HUES64 (cell line): ENCODE data around the gene VPS8. TPM values are rescaled to one million over a fixed set of nuclear protein-coding genes. Genes with fewer than 3 reads are reported as not detected.

ENCODE experiments used
- H3K27ac ChIP-seq: 2 replicates; pipeline ENCODE4 v1.7.0; 2013; ENCODE audit warnings: low read depth, low read length, inconsistent platforms
- H3K27me3 ChIP-seq: 2 replicates; pipeline ENCODE4 v1.6.1; 2013; ENCODE audit warnings: mild to moderate bottlenecking, low read length; ENCODE audit not compliant: insufficient read depth
- H3K36me3 ChIP-seq: 2 replicates; pipeline ENCODE4 v1.6.1; 2013; ENCODE audit warnings: mild to moderate bottlenecking, low read length; ENCODE audit not compliant: insufficient read depth
- H3K4me1 ChIP-seq: 2 replicates; pipeline ENCODE4 v1.6.1; 2013; ENCODE audit warnings: mild to moderate bottlenecking, low read length, moderate library complexity; ENCODE audit not compliant: insufficient read depth
- H3K4me3 ChIP-seq: 2 replicates; pipeline ENCODE4 v1.5.1; 2013; ENCODE audit warnings: mild to moderate bottlenecking, low read length, moderate library complexity
- H3K9ac ChIP-seq: 2 replicates; pipeline ENCODE4 v1.6.1; 2013; ENCODE audit warnings: mild to moderate bottlenecking, low read depth, low read length
- H3K9me3 ChIP-seq: 2 replicates; pipeline ENCODE4 v1.6.1; 2013; ENCODE audit warnings: low read depth, low read length; ENCODE audit not compliant: insufficient read depth
- WGBS: fragments of 150-250, 120-280 bp; methylation state at CpG from one replicate; pipeline ENCODE4 v1.1.7; 2013; ENCODE audit warnings: missing lambda C conversion rate; 5-methylcytosine and 5-hydroxymethylcytosine counted together
- polyA plus RNA-seq, 2 experiments: library from polyadenylated mRNA; stranded (reverse); fragments of 50-300 nt; gene quantifications; one replicate each; pipeline ENCODE4 v1.2.3, GENCODE V29; 2013

VPS8 gene
- polyA plus RNA-seq (2013, experiment 1 of 2) = 21.0 TPM
- 21.7 TPM for polyA plus RNA-seq (2013, experiment 2 of 2)

GRCh38 chr3:184811999-184812661, at the start of gene VPS8:
Gene VPS8 (plus strand): TSS chr3:184812166. CDS start chr3:184824633, 12,467 bp downstream.
- Histone ChIP-seq H3K9ac (peak within 1 kb of the TSS; percentile 69), H3K9me3 (no peaks in the 10 kb centered on the region), H3K4me1 (peaks cover 4% of the 10 kb centered on the region), H3K36me3 (no peaks in the 10 kb centered on the region), H3K27me3 (peaks cover 8% of the 10 kb centered on the region; the same call in 1 of the 2 replicates), H3K27ac (no peak within 1 kb of the TSS), H3K4me3 (peak within 1 kb of the TSS; percentile 88)
- under 1% methylated on average over 50 of the region's 50 CpGs for WGBS

- Histone ChIP-seq H3K27ac (no peak overlapping the region), H3K36me3 (no peaks in the 10 kb centered on the region), H3K4me1 (no peaks in the 10 kb centered on the region; the same call in 1 of the 2 replicates), H3K9me3 (no peaks in the 10 kb centered on the region), H3K4me3 (no peak overlapping the region), H3K27me3 (no peaks in the 10 kb centered on the region), H3K9ac (no peak overlapping the region)
- 94% methylated on average over 3 of the region's 4 CpGs for WGBS
Observed at GRCh38 chr3:184764191-184764590, 47.8 kb upstream of the VPS8 start.

- no peak overlapping the region for H3K4me3 ChIP-seq
- WGBS = 86% methylated on average over 8 of the region's 10 CpGs
- no peaks in the 10 kb centered on the region for H3K9me3 ChIP-seq
- no peak overlapping the region for H3K9ac ChIP-seq
- no peaks in the 10 kb centered on the region for H3K36me3 ChIP-seq
- H3K27ac ChIP-seq = no peak overlapping the region
- no peaks in the 10 kb centered on the region for H3K27me3 ChIP-seq
- peaks cover 6% of the 10 kb centered on the region; the same call in 1 of the 2 replicates for H3K4me1 ChIP-seq
Observed at GRCh38 chr3:184765047-184765729, 46.8 kb upstream of the VPS8 start.

- WGBS = 96% methylated on average over 7 of the region's 7 CpGs
- H3K27ac ChIP-seq = no peak overlapping the region
- no peaks in the 10 kb centered on the region for H3K36me3 ChIP-seq
- H3K4me1 ChIP-seq = 0 out of 2 replicates have a peak, but pooled peaks cover 6% of the 10 kb centered on the region
- H3K9me3 ChIP-seq = no peaks in the 10 kb centered on the region
- H3K9ac ChIP-seq = no peak overlapping the region
- H3K27me3 ChIP-seq = no peaks in the 10 kb centered on the region
- no peak overlapping the region for H3K4me3 ChIP-seq
Observed at GRCh38 chr3:184765730-184766074, 46.3 kb upstream of the VPS8 start.

- H3K36me3 ChIP-seq = no peaks in the 10 kb centered on the region
- no peaks in the 10 kb centered on the region for H3K27me3 ChIP-seq
- H3K27ac ChIP-seq = no peak overlapping the region
- H3K9ac ChIP-seq = no peak overlapping the region
- WGBS = 93% methylated on average over 4 of the region's 4 CpGs
- H3K4me1 ChIP-seq = 0 out of 2 replicates have a peak, but pooled peaks cover 6% of the 10 kb centered on the region
- H3K9me3 ChIP-seq = no peaks in the 10 kb centered on the region
- no peak overlapping the region for H3K4me3 ChIP-seq
Observed at GRCh38 chr3:184766555-184767261, 45.3 kb upstream of the VPS8 start.

- Histone ChIP-seq H3K27ac (no peak overlapping the region), H3K27me3 (no peaks in the 10 kb centered on the region), H3K9me3 (no peaks in the 10 kb centered on the region), H3K36me3 (no peaks in the 10 kb centered on the region), H3K4me1 (0 out of 2 replicates have a peak, but pooled peaks cover 6% of the 10 kb centered on the region), H3K4me3 (no peak overlapping the region), H3K9ac (no peak overlapping the region)
- WGBS = 92% methylated on average over 12 of the region's 12 CpGs
Observed at GRCh38 chr3:184767377-184767776, 44.6 kb upstream of the VPS8 start.

- Histone ChIP-seq H3K9ac (no peak overlapping the region), H3K36me3 (no peaks in the 10 kb centered on the region), H3K9me3 (no peaks in the 10 kb centered on the region), H3K27ac (no peak overlapping the region), H3K27me3 (no peaks in the 10 kb centered on the region), H3K4me1 (0 out of 2 replicates have a peak, but pooled peaks cover 6% of the 10 kb centered on the region), H3K4me3 (no peak overlapping the region)
- WGBS = 83% methylated on average over 26 of the region's 26 CpGs
Observed at GRCh38 chr3:184769382-184770170, 42.4 kb upstream of the VPS8 start.

- no peaks in the 10 kb centered on the region for H3K9me3 ChIP-seq
- no peak overlapping the region for H3K9ac ChIP-seq
- H3K27ac ChIP-seq = no peak overlapping the region
- H3K27me3 ChIP-seq = peaks cover under 1% of the 10 kb centered on the region; the same call in 1 of the 2 replicates
- no peak overlapping the region for H3K4me3 ChIP-seq
- 0 out of 2 replicates have a peak, but pooled peaks cover 6% of the 10 kb centered on the region for H3K4me1 ChIP-seq
- WGBS = 95% methylated on average over 12 of the region's 12 CpGs
- no peaks in the 10 kb centered on the region for H3K36me3 ChIP-seq
Observed at GRCh38 chr3:184770541-184770940, 41.4 kb upstream of the VPS8 start.

- H3K27me3 ChIP-seq = peaks cover 5% of the 10 kb centered on the region; the same call in 1 of the 2 replicates
Observed at GRCh38 chr3:184771301-184772127, 40.5 kb upstream of the VPS8 start.

GRCh38 chr3:184772667-184773272, 39.2 kb upstream of the VPS8 start:
- Histone ChIP-seq H3K36me3 (no peaks in the 10 kb centered on the region), H3K4me1 (peaks cover 14% of the 10 kb centered on the region), H3K27me3 (peaks cover 5% of the 10 kb centered on the region; the same call in 1 of the 2 replicates), H3K9me3 (no peaks in the 10 kb centered on the region), H3K9ac (no peak overlapping the region), H3K27ac (no peak overlapping the region), H3K4me3 (no peak overlapping the region)
- WGBS = 86% methylated on average over 8 of the region's 8 CpGs

More at GRCh38 chr3:184771301-184772127, 40.5 kb upstream of the VPS8 start:
- Histone ChIP-seq H3K4me3 (no peak overlapping the region), H3K9me3 (no peaks in the 10 kb centered on the region), H3K4me1 (peaks cover 14% of the 10 kb centered on the region), H3K9ac (no peak overlapping the region), H3K36me3 (no peaks in the 10 kb centered on the region), H3K27ac (no peak overlapping the region)
- WGBS = 68% methylated on average over 20 of the region's 20 CpGs
